Measurements from ENCODE around the gene OTUB2. TPM values are rescaled to one million over a fixed set of nuclear protein-coding genes. Genes with fewer than 3 reads are reported as not detected.

Gene OTUB2
- polyA plus RNA-seq, 3 donors = 0.11 to 0.53 (median 0.24) TPM

GRCh38 chr14:94031161-94031882 is 5.2 kb downstream of the OTUB2 start:
- 92 to 95% (median 93%) methylated on average over 8 of the region's 8 CpGs for WGBS, 3 donors
- no peak overlapping the region for H3K27ac ChIP-seq (ENCODE audit: low read depth, low read length)

GRCh38 chr14:94031883-94032279 is 5.7 kb downstream of the OTUB2 start:
- WGBS, 3 donors = 79 to 87% (median 80%) methylated on average over 7 of the region's 7 CpGs

DNA sequence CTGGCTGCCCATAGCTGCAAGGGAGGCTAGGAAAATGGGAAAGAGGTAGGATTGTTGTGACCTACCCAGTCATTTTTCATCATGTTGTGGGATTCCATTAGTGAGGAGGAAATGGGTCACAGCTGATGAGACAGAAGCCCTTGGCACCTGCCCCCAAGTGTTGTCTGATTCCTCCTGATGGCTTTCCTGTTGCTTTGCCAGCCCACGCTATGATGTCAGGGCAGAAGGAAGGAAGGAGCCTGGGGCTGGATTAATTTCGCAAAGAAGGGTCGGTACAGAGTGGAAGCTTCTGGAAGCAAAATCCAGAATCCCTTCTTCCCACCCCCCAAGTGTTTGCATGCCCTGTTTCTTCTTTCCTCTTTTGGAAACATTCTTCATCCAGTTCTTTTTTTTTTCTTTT is 8.7 kb downstream of the OTUB2 start:
- 54 to 86% (median 56%) methylated on average over 3 of the region's 3 CpGs for WGBS, 3 donors
- no peak overlapping the region for H3K27ac ChIP-seq (ENCODE audit: low read depth, low read length)

More at GRCh38 chr14:94031883-94032279, 5.7 kb downstream of the OTUB2 start:
- no peak overlapping the region for H3K27ac ChIP-seq (ENCODE audit: low read depth, low read length)

GRCh38 chr14:94036313-94037167 is 10.4 kb downstream of the OTUB2 start:
- WGBS, 3 donors = 33 to 34% (median 33%) methylated on average over 12 of the region's 12 CpGs
- H3K27ac ChIP-seq (ENCODE audit: low read depth, low read length) = no peak overlapping the region

DNA sequence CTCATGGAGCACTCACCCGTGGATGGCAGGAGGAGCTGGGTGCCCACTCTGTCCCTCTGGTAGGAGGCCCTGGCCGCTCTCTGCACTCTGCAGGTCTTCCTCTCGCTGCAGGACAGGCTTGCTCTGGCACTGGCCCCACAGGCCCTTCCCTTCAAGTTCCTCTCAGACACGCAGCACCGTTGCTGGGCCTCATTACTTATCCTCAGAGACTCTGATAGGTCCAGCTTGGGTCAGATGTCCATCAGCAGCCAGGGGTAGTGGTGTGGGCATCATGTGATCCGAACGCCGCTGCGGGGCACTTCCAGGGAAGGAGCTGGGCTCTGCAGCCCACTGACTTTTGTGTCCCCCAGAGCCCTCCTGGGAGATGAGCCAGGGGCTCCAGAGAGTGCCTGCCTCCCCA is 11.8 kb downstream of the OTUB2 start:
- no peak overlapping the region for H3K27ac ChIP-seq (ENCODE audit: low read depth, low read length)
- WGBS, 3 donors = 86 to 93% (median 91%) methylated on average over 9 of the region's 9 CpGs

- 87 to 94% (median 87%) methylated on average over 7 of the region's 7 CpGs for WGBS, 3 donors
- H3K27ac ChIP-seq (ENCODE audit: low read depth, low read length) = no peak overlapping the region
These were observed 12.4 kb downstream of the OTUB2 start for GRCh38 chr14:94038510-94038909.

DNA sequence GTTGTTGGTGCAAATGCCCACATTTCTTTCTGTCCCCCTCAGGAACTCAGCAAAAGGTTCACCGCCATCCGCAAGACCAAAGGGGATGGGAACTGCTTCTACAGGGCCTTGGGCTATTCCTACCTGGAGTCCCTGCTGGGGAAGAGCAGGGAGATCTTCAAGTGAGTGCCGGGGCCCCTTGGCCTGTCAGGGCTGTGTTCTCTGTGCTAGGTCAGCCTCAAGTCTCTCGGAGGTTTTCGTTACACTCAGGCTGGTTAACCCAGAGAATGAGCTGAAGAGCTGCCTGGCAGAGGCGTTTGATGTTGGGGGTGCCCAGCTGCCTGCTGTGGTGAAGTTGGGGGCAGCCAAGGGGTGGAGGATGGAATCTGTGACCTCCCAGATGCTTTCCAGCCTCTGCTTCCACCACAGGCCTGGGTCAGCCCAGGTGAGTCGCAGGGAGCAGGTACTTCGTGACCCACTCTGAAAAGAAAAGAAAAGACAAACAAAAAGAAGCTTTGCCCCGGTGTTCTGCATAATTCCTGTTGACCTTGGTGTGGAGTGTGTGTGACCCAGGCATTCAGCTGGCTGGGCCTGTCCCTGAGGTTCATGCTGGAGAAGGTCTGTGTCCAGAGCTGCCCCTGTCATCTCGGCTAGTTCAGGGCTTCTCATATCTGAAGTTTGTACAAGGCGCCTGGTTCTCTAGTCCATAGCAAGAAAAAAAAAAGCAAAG is 12.9 kb downstream of the OTUB2 start:
- no peak overlapping the region for H3K27ac ChIP-seq (ENCODE audit: low read depth, low read length)
- 83 to 93% (median 92%) methylated on average over 11 of the region's 11 CpGs for WGBS, 3 donors

DNA sequence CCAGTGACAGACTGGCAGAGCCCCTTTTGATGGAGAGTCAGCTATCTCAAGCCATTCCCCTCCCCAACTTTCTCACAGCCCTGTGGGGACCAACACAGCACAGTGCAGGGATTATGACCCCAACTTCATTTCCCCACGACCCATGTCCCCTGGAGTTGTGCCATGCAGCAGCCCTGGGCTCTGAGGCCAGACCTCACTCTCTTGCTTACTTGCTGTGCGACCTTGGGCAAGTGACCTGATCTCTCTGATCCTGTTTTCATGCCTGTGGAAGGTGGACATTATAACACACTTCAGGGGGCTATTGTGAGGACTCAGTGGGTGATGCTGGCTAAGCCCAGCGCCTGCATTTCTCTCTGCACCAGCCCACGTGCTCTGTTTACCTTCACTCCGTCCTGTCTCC is 14.1 kb downstream of the OTUB2 start:
- H3K27ac ChIP-seq (ENCODE audit: low read depth, low read length) = no peak overlapping the region
- WGBS, 3 donors = 76 to 88% (median 83%) methylated on average over 5 of the region's 5 CpGs

GRCh38 chr14:94040796-94041195 is 14.7 kb downstream of the OTUB2 start:
- no peak overlapping the region for H3K27ac ChIP-seq (ENCODE audit: low read depth, low read length)
- WGBS, 3 donors = 81 to 88% (median 88%) methylated on average over 13 of the region's 13 CpGs

DNA sequence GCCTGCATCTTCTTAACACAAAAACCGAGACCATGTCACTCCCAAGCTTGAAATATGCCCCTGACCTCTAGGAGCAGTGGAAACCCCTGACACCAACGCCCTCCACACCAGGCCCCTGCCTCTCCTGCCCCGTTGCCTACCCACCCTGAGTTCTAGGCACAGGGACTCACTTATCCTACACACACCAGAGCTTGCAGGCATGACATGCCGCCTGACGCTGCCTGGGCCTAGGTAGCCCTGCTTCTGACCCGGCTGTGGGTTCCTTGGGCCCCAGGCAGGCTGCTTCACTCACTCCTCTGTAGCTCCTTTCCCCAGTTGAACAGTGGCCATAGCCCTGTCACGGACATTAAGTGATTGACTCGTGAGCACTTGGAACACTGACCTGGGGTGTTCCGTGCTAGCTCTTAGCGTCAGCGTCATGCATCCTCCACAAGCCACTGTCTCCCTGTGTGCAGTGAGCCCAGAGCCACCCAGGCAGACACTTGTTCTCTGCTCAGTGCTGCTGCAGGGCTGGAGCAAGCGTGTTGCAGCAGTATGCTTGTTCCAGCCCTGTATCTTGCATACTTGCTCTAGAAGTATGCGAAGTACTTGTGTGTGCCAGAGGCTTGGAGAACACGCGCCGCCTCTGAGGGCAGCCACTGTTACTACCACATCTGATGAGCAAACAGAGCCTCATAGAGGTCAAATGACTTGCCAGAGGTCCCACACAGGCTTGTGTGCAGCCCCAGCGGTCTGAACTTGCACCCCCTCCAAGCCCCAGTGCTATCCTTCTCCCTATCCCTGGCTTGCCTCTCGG is 15.6 kb downstream of the OTUB2 start:
- 61 to 74% (median 70%) methylated on average over 18 of the region's 18 CpGs for WGBS, 3 donors
- no peak overlapping the region for H3K27ac ChIP-seq (ENCODE audit: low read depth, low read length)

GRCh38 chr14:94042433-94043091 is 16.4 kb downstream of the OTUB2 start:
- no peak overlapping the region for H3K27ac ChIP-seq (ENCODE audit: low read depth, low read length)
- WGBS, 3 donors = 68 to 77% (median 76%) methylated on average over 11 to 12 of the region's 12 CpGs

- H3K27ac ChIP-seq (ENCODE audit: low read depth, low read length) = no peak overlapping the region
- WGBS, 3 donors = 76 to 84% (median 80%) methylated on average over 13 of the region's 13 CpGs
These were observed 17.1 kb downstream of the OTUB2 start for GRCh38 chr14:94043111-94043755.

DNA sequence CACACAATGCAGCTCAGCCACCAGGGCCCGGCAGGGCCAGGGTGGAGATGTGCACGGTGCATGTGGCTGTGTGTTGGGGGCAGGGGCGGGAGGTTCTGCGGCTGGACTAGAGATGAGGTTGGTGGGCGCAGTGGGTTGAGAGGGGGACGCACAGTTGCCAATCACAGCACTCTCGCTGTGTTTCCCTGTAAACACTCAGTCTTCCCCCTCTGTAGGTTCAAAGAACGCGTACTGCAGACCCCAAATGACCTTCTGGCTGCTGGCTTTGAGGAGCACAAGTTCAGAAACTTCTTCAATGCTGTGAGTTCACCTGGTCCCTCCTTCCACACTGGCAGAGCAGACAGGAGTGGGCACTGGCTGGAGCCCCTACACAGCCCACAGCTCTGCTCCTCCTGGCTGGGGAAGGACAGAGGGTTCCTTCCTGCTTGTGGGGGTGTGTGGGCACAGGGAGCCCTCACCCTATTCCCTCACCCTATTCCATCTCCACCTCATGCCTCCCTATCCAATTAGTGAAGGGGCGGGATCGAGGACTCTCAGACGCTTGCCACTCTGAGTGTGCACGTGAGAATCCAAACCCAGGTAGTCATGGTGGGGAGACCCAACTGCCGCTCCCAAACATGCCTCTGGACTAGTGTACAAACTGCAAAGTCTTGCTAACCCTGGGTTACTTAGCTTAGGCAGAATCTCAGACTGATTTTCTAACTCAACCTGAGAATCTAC is 17.8 kb downstream of the OTUB2 start:
- 85 to 92% (median 89%) methylated on average over 14 of the region's 14 CpGs for WGBS, 3 donors
- no peak overlapping the region for H3K27ac ChIP-seq (ENCODE audit: low read depth, low read length)

- H3K27ac ChIP-seq (ENCODE audit: low read depth, low read length) = no peak overlapping the region
- WGBS, 3 donors = 92 to 94% (median 93%) methylated on average over 20 of the region's 20 CpGs
These were observed 18.4 kb downstream of the OTUB2 start for GRCh38 chr14:94044476-94045091.

DNA sequence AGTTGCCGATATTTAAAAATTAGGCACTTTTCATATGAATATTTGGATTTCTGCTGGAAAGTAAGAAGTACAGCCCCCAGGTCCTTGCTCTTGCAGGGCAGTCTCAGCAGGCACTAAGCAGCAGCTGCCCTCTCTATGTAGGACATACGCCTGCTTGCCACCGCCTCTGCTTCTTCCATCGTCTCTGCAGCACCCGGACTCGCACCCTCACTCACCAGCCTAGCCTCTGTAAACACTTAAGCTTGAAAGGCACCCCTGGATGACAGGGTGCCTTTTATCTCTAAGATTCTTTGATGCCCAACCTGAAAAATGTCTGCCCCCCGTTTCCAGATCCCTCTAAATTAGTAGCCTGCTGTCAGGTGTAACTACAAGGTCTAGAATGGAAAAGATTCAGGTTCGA is 19.0 kb downstream of the OTUB2 start:
- no peak overlapping the region for H3K27ac ChIP-seq (ENCODE audit: low read depth, low read length)
- 92 to 93% (median 93%) methylated on average over 8 of the region's 8 CpGs for WGBS, 3 donors

- 89 to 91% (median 90%) methylated on average over 19 of the region's 19 CpGs for WGBS, 3 donors
- no peak overlapping the region for H3K27ac ChIP-seq (ENCODE audit: low read depth, low read length)
These were observed 19.6 kb downstream of the OTUB2 start for GRCh38 chr14:94045563-94046345.
